NAMALWA (cell line): ENCODE results near the gene USP6NL.

Experiments
- DNase-seq: peaks from one replicate; pipeline ENCODE4 v3.0.0-alpha.2; 2015; ENCODE audit warnings: low spot score

The USP6NL gene

GRCh38 chr10:11616021-11616420, 4.6 kb upstream of the USP6NL start:
- DNase-seq = no peak

- no peak for DNase-seq
Observed at GRCh38 chr10:11615396-11615795, 3.9 kb upstream of the USP6NL start.

- peak; percentile 53 for DNase-seq
Observed at GRCh38 chr10:11612021-11613001, 861 bp upstream of the USP6NL start.

GRCh38 chr10:11610826-11611247, 613 bp downstream of the USP6NL start:
- DNase-seq = peak; percentile 76

GRCh38 chr10:11610166-11610825, 1.2 kb downstream of the USP6NL start:
- DNase-seq = peak; percentile 61

- peak; percentile 71 for DNase-seq
Observed at GRCh38 chr10:11609492-11610093, 1.9 kb downstream of the USP6NL start.

- no peak for DNase-seq
Observed at GRCh38 chr10:11609052-11609451, 2.4 kb downstream of the USP6NL start.

- DNase-seq = peak; percentile 63
Observed at GRCh38 chr10:11608159-11609013, 3.1 kb downstream of the USP6NL start.

GRCh38 chr10:11605807-11606408, 5.5 kb downstream of the USP6NL start:
- peak; percentile 44 for DNase-seq

GRCh38 chr10:11604865-11605650, 6.4 kb downstream of the USP6NL start:
- DNase-seq = peak; percentile 75

GRCh38 chr10:11603741-11604140, 7.7 kb downstream of the USP6NL start:
- no peak for DNase-seq

GRCh38 chr10:11602919-11603523, 8.4 kb downstream of the USP6NL start:
- DNase-seq = peak; percentile 26

GRCh38 chr10:11602358-11602757, 9.1 kb downstream of the USP6NL start:
- peak; percentile 53 for DNase-seq

- no peak for DNase-seq
Observed at GRCh38 chr10:11601670-11602069, 9.8 kb downstream of the USP6NL start.

- DNase-seq = no peak
Observed at GRCh38 chr10:11600280-11600679, 11.2 kb downstream of the USP6NL start.

- DNase-seq = no peak
Observed at GRCh38 chr10:11598712-11599397, 12.6 kb downstream of the USP6NL start.

- no peak for DNase-seq
Observed at GRCh38 chr10:11597470-11597869, 14.0 kb downstream of the USP6NL start.

GRCh38 chr10:11595395-11595692, 16.1 kb downstream of the USP6NL start:
- no peak for DNase-seq

GRCh38 chr10:11594589-11595394, 16.7 kb downstream of the USP6NL start:
- no peak for DNase-seq
